Effector memory CD8-positive, alpha-beta T cell (primary cell): ENCODE measurements around the gene FHIT.
"Not testable (repeated sequence)": the region's sequence is repeated elsewhere in the genome, so short reads cannot be mapped to it uniquely, and the experiment has no call there.

Experiments
- ATAC-seq: fragments of 150-1000 bp; cut with Tn5 transposase; replicated peaks from 2 replicates; pipeline ENCODE4 v1.10.0; 2021; ENCODE audit warnings: mild to moderate bottlenecking, moderate library complexity
- DNase-seq, 3 experiments: peaks; one replicate each; pipeline ENCODE4 v3.0.0; 2021
- H3K27ac Mint-ChIP-seq, 2 donors: one replicate each; pipeline ENCODE4 v1.8.0; 2022; ENCODE audit warnings: mild to moderate bottlenecking in 2 of 2, mixed read lengths in 2 of 2, moderate library complexity in 2 of 2
- H3K27me3 Mint-ChIP-seq, 2 donors: one replicate each; pipeline ENCODE4 v1.8.0; 2022; ENCODE audit warnings: mixed read lengths in 2 of 2
- H3K36me3 Mint-ChIP-seq: one replicate; pipeline ENCODE4 v1.8.0; 2022; ENCODE audit warnings: mild to moderate bottlenecking, moderate library complexity, mixed read lengths; ENCODE audit not compliant: insufficient read depth
- H3K4me1 Mint-ChIP-seq, 2 donors: one replicate each; pipeline ENCODE4 v1.8.0; 2022; ENCODE audit warnings: low read depth in 2 of 2, mixed read lengths in 2 of 2
- H3K4me3 Mint-ChIP-seq, 2 donors: one replicate each; pipeline ENCODE4 v1.8.0; 2022; ENCODE audit warnings: mild to moderate bottlenecking in 2 of 2, mixed read lengths in 2 of 2, moderate library complexity in 2 of 2
- H3K9me3 Mint-ChIP-seq, 2 donors: one replicate each; pipeline ENCODE4 v1.8.0; 2022; ENCODE audit warnings: mixed read lengths in 2 of 2

FHIT gene

GRCh38 chr3:59808446-59808845, 1442.8 kb downstream of the FHIT start:
- Mint-ChIP-seq H3K9me3 (no peaks in the 10 kb centered on the region), H3K4me3 (no peak overlapping the region), H3K36me3 (no peaks in the 10 kb centered on the region), H3K4me1 (peaks cover 5% of the 10 kb centered on the region in 2 donors), H3K27me3 (peaks cover 0 to 13% of the 10 kb centered on the region in 2 donors), H3K27ac (no peak overlapping the region)
- ATAC-seq (no peak), DNase-seq (no peak)

GRCh38 chr3:59803268-59803667, 1448.0 kb downstream of the FHIT start:
- Mint-ChIP-seq H3K27ac (no peak overlapping the region), H3K4me3 (no peak overlapping the region), H3K36me3 (no peaks in the 10 kb centered on the region), H3K4me1 (peaks cover 3 to 4% of the 10 kb centered on the region in 2 donors), H3K9me3 (no peaks in the 10 kb centered on the region), H3K27me3 (no peaks in the 10 kb centered on the region)
- ATAC-seq (no peak), DNase-seq (no peak)

- not testable (repeated sequence) for H3K4me3 Mint-ChIP-seq, H3K36me3 Mint-ChIP-seq, H3K4me1 Mint-ChIP-seq, DNase-seq, H3K27me3 Mint-ChIP-seq, H3K9me3 Mint-ChIP-seq, ATAC-seq
- peak overlapping the region in 1 of 2 donors; percentile 11 for H3K27ac Mint-ChIP-seq
These were observed 1448.8 kb downstream of the FHIT start for GRCh38 chr3:59802453-59802852.

- ATAC-seq = no peak
These were observed 1449.2 kb downstream of the FHIT start for GRCh38 chr3:59802045-59802444.

GRCh38 chr3:59800481-59800880, 1450.8 kb downstream of the FHIT start:
- H3K27me3 Mint-ChIP-seq = no peaks in the 10 kb centered on the region
- ATAC-seq (no peak), DNase-seq (no peak)
- peaks cover 4% of the 10 kb centered on the region in 2 donors for H3K4me1 Mint-ChIP-seq
- H3K9me3 Mint-ChIP-seq = no peaks in the 10 kb centered on the region
- H3K4me3 Mint-ChIP-seq = no peak overlapping the region
- no peak overlapping the region for H3K27ac Mint-ChIP-seq
- no peaks in the 10 kb centered on the region for H3K36me3 Mint-ChIP-seq

More at GRCh38 chr3:59802045-59802444, 1449.2 kb downstream of the FHIT start:
- Mint-ChIP-seq H3K36me3 (no peaks in the 10 kb centered on the region), H3K4me3 (no peak overlapping the region), H3K9me3 (no peaks in the 10 kb centered on the region), H3K27me3 (no peaks in the 10 kb centered on the region), H3K4me1 (peaks cover 4% of the 10 kb centered on the region in 2 donors), H3K27ac (peak overlapping the region in 1 of 2 donors; percentile 11)
- DNase-seq = no peak

- DNase-seq = no peak
- H3K9me3 Mint-ChIP-seq = no peaks in the 10 kb centered on the region
- no peak overlapping the region for H3K4me3 Mint-ChIP-seq
- H3K27ac Mint-ChIP-seq = no peak overlapping the region
- peaks cover 4% of the 10 kb centered on the region in 2 donors for H3K4me1 Mint-ChIP-seq
- H3K27me3 Mint-ChIP-seq = no peaks in the 10 kb centered on the region
- no peak for ATAC-seq
- no peaks in the 10 kb centered on the region for H3K36me3 Mint-ChIP-seq
These were observed 1452.7 kb downstream of the FHIT start for GRCh38 chr3:59798372-59799086.

GRCh38 chr3:59797533-59797932, 1453.7 kb downstream of the FHIT start:
- no peak for DNase-seq
- no peak for ATAC-seq
- H3K27ac Mint-ChIP-seq = no peak overlapping the region
- no peak overlapping the region for H3K4me3 Mint-ChIP-seq
- no peaks in the 10 kb centered on the region for H3K9me3 Mint-ChIP-seq
- H3K4me1 Mint-ChIP-seq = peaks cover 4% of the 10 kb centered on the region in 2 donors
- H3K27me3 Mint-ChIP-seq = no peaks in the 10 kb centered on the region
- H3K36me3 Mint-ChIP-seq = no peaks in the 10 kb centered on the region

GRCh38 chr3:59796456-59796855, 1454.8 kb downstream of the FHIT start:
- Mint-ChIP-seq H3K27ac (no peak overlapping the region), H3K4me3 (no peak overlapping the region)

GRCh38 chr3:59795756-59796155, 1455.5 kb downstream of the FHIT start:
- H3K9me3 Mint-ChIP-seq = no peaks in the 10 kb centered on the region
- no peak for DNase-seq
- H3K4me3 Mint-ChIP-seq = no peak overlapping the region
- no peaks in the 10 kb centered on the region for H3K36me3 Mint-ChIP-seq
- no peak overlapping the region for H3K27ac Mint-ChIP-seq
- no peak for ATAC-seq
- no peaks in the 10 kb centered on the region for H3K27me3 Mint-ChIP-seq
- peaks cover 4% of the 10 kb centered on the region in 2 donors for H3K4me1 Mint-ChIP-seq

More at GRCh38 chr3:59796456-59796855, 1454.8 kb downstream of the FHIT start:
- Mint-ChIP-seq H3K9me3 (no peaks in the 10 kb centered on the region), H3K36me3 (no peaks in the 10 kb centered on the region), H3K27me3 (no peaks in the 10 kb centered on the region), H3K4me1 (peaks cover 4% of the 10 kb centered on the region in 2 donors)
- ATAC-seq (no peak), DNase-seq (no peak)

GRCh38 chr3:59793976-59794375, 1457.3 kb downstream of the FHIT start:
- no peaks in the 10 kb centered on the region for H3K36me3 Mint-ChIP-seq
- no peak for DNase-seq

GRCh38 chr3:59791774-59792308, 1459.4 kb downstream of the FHIT start:
- DNase-seq = no peak
- peaks cover 7 to 9% of the 10 kb centered on the region in 2 donors for H3K4me1 Mint-ChIP-seq
- H3K9me3 Mint-ChIP-seq = no peaks in the 10 kb centered on the region
- H3K27me3 Mint-ChIP-seq = no peaks in the 10 kb centered on the region
- no peak overlapping the region for H3K4me3 Mint-ChIP-seq
- no peaks in the 10 kb centered on the region for H3K36me3 Mint-ChIP-seq
- ATAC-seq = no peak
- H3K27ac Mint-ChIP-seq = no peak overlapping the region

More at GRCh38 chr3:59793976-59794375, 1457.3 kb downstream of the FHIT start:
- Mint-ChIP-seq H3K27ac (no peak overlapping the region), H3K27me3 (no peaks in the 10 kb centered on the region), H3K9me3 (no peaks in the 10 kb centered on the region), H3K4me1 (peaks cover 4 to 7% of the 10 kb centered on the region in 2 donors), H3K4me3 (no peak overlapping the region)
- no peak for ATAC-seq

- ATAC-seq (no peak), DNase-seq (no peak)
- H3K4me3 Mint-ChIP-seq = no peak overlapping the region
- H3K27me3 Mint-ChIP-seq = no peaks in the 10 kb centered on the region
- H3K4me1 Mint-ChIP-seq = peaks cover 7 to 9% of the 10 kb centered on the region in 2 donors
- H3K9me3 Mint-ChIP-seq = no peaks in the 10 kb centered on the region
- no peaks in the 10 kb centered on the region for H3K36me3 Mint-ChIP-seq
- peak overlapping the region; percentile 44 to 48 for H3K27ac Mint-ChIP-seq
These were observed 1461.0 kb downstream of the FHIT start for GRCh38 chr3:59790241-59790640.

GRCh38 chr3:59788801-59789200, 1462.5 kb downstream of the FHIT start:
- ATAC-seq = no peak
- DNase-seq = no peak
- Mint-ChIP-seq H3K36me3 (no peaks in the 10 kb centered on the region), H3K27ac (no peak overlapping the region), H3K4me1 (peaks cover 16 to 18% of the 10 kb centered on the region in 2 donors), H3K4me3 (no peak overlapping the region), H3K9me3 (no peaks in the 10 kb centered on the region), H3K27me3 (no peaks in the 10 kb centered on the region)

GRCh38 chr3:59788133-59788532, 1463.1 kb downstream of the FHIT start:
- Mint-ChIP-seq H3K9me3 (no peaks in the 10 kb centered on the region), H3K4me1 (peaks cover 22 to 24% of the 10 kb centered on the region in 2 donors), H3K27ac (no peak overlapping the region), H3K36me3 (no peaks in the 10 kb centered on the region), H3K27me3 (no peaks in the 10 kb centered on the region), H3K4me3 (no peak overlapping the region)
- ATAC-seq (no peak), DNase-seq (no peak)
